Choroid plexus epithelial cell (primary cell): ENCODE data around the gene RBP3.

Source experiments
- DNase-seq: peaks from one replicate; pipeline ENCODE4 v3.0.0-alpha.2; 2010; ENCODE audit warnings: low read depth
- H3K4me3 ChIP-seq: 2 replicates; pipeline ENCODE4 v1.5.1; 2011; ENCODE audit warnings: low read depth, mild to moderate bottlenecking, control low read depth, low read length, moderate library complexity
- CTCF ChIP-seq: conservative IDR thresholded peaks from 2 replicates; pipeline ENCODE4 v1.5.1; 2011; ENCODE audit warnings: low read depth, mild to moderate bottlenecking, control low read depth, inconsistent platforms, low read length, moderate library complexity

The RBP3 gene

DNA sequence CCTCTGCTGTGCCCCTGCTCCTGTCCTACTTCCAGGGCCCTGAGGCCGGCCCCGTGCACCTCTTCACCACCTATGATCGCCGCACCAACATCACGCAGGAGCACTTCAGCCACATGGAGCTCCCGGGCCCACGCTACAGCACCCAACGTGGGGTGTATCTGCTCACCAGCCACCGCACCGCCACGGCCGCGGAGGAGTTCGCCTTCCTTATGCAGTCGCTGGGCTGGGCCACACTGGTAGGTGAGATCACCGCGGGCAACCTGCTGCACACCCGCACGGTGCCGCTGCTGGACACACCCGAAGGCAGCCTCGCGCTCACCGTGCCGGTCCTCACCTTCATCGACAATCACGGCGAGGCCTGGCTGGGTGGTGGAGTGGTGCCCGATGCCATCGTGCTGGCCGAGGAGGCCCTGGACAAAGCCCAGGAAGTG, 1.8 kb downstream of the RBP3 start:
- no peak for TF ChIP-seq CTCF
- DNase-seq, result no peak
- no peak overlapping the region for H3K4me3 ChIP-seq

DNA sequence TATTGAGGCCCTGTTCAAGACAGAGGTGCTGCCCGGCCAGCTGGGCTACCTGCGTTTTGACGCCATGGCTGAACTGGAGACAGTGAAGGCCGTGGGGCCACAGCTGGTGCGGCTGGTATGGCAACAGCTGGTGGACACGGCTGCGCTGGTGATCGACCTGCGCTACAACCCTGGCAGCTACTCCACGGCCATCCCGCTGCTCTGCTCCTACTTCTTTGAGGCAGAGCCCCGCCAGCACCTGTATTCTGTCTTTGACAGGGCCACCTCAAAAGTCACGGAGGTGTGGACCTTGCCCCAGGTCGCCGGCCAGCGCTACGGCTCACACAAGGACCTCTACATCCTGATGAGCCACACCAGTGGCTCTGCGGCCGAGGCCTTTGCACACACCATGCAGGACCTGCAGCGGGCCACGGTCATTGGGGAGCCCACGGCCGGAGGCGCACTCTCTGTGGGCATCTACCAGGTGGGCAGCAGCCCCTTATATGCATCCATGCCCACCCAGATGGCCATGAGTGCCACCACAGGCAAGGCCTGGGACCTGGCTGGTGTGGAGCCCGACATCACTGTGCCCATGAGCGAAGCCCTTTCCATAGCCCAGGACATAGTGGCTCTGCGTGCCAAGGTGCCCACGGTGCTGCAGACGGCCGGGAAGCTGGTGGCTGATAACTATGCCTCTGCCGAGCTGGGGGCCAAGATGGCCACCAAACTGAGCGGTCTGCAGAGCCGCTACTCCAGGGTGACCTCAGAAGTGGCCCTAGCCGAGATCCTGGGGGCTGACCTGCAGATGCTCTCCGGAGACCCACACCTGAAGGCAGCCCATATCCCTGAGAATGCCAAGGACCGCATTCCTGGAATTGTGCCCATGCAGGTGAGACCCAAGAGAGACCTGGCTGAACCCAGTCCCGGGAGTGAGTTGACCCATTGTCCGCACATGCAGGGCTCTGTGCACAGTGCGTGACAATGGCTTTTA, 2.8 kb downstream of the RBP3 start:
- no peak for DNase-seq
- TF ChIP-seq CTCF, result no peak
- no peak overlapping the region for H3K4me3 ChIP-seq

- DNase-seq, result no peak
- no peak overlapping the region for H3K4me3 ChIP-seq
- TF ChIP-seq CTCF, result no peak
Observed at GRCh38 chr10:47351899-47352815, 4.0 kb downstream of the RBP3 start.

DNA sequence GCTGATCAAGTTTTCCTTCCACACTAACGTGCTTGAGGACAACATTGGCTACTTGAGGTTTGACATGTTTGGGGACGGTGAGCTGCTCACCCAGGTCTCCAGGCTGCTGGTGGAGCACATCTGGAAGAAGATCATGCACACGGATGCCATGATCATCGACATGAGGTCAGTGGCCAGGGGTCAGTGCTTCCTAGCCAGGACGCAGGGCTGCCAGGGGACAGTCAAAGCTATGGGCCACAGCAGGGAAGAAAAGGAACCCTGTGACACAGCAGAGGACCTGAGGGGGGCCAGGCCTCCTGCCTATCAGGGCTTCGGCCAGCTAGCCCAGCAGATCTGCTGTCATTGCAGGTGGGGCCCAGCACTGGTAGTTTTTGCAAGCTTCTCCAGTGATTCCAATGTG, 5.2 kb downstream of the RBP3 start:
- no peak for TF ChIP-seq CTCF
- no peak for DNase-seq
- H3K4me3 ChIP-seq, result no peak overlapping the region

- peak; percentile 62 for DNase-seq
- TF ChIP-seq CTCF, result peak; percentile 63
- no peak overlapping the region for H3K4me3 ChIP-seq
Observed at GRCh38 chr10:47354165-47354564, 6.0 kb downstream of the RBP3 start.

GRCh38 chr10:47354900-47355299, 6.7 kb downstream of the RBP3 start:
- H3K4me3 ChIP-seq, result no peak overlapping the region

More at GRCh38 chr10:47354900-47355299, 6.7 kb downstream of the RBP3 start:
- no peak for TF ChIP-seq CTCF
- no peak for DNase-seq
